Glutamatergic neuron (in vitro differentiated cells): ENCODE data around the gene ATP5F1D. TPM values are rescaled to one million over a fixed set of nuclear protein-coding genes. Genes with fewer than 3 reads are reported as not detected.

Experiments used
- DNase-seq: peaks from one replicate; pipeline ENCODE4 v3.0.0; 2022
- H3K27ac Mint-ChIP-seq: one replicate; pipeline ENCODE4 v1.8.0; 2020; ENCODE audit warnings: mild to moderate bottlenecking, mixed read lengths, inconsistent platforms; ENCODE audit not compliant: unreplicated experiment
- H3K27me3 Mint-ChIP-seq: one replicate; pipeline ENCODE4 v1.8.0; 2020; ENCODE audit warnings: mild to moderate bottlenecking, moderate library complexity, mixed read lengths, inconsistent platforms; ENCODE audit not compliant: unreplicated experiment
- H3K36me3 Mint-ChIP-seq: one replicate; pipeline ENCODE4 v1.8.0; 2020; ENCODE audit warnings: mild to moderate bottlenecking, mixed read lengths, inconsistent platforms; ENCODE audit not compliant: unreplicated experiment
- H3K4me1 Mint-ChIP-seq: one replicate; pipeline ENCODE4 v1.8.0; 2020; ENCODE audit warnings: mild to moderate bottlenecking, low read depth, mixed read lengths, inconsistent platforms; ENCODE audit not compliant: unreplicated experiment
- H3K4me3 Mint-ChIP-seq: one replicate; pipeline ENCODE4 v1.8.0; 2020; ENCODE audit warnings: mild to moderate bottlenecking, mixed read lengths, inconsistent platforms; ENCODE audit not compliant: unreplicated experiment
- H3K9me3 Mint-ChIP-seq: one replicate; pipeline ENCODE4 v1.8.0; 2020; ENCODE audit warnings: mild to moderate bottlenecking, moderate library complexity, mixed read lengths, inconsistent platforms; ENCODE audit not compliant: unreplicated experiment
- CTCF ChIP-seq: fragments of 200-600 bp; sonication (generic); IDR thresholded peaks from one replicate; pipeline ENCODE4 v1.5.0; 2021; ENCODE audit not compliant: partially characterized antibody, unreplicated experiment
- total RNA-seq: library from RNA; stranded (reverse); fragmentation: NEBNext Ultra II Directional; extraction: Animal tissue kit (Norgen Biotek cat#: 25700); gene quantifications from one replicate; pipeline ENCODE4 v1.2.1, GENCODE V29; 2021; ENCODE audit not compliant: unreplicated experiment

The ATP5F1D gene
- total RNA-seq, 1 donor from 2014 or later, result 129 TPM

- no peak for TF ChIP-seq CTCF
- Mint-ChIP-seq H3K36me3 (no peaks in the 10 kb centered on the region), H3K9me3 (peaks cover 7% of the 10 kb centered on the region), H3K27me3 (peaks cover 7% of the 10 kb centered on the region), H3K27ac (peak overlapping the region; percentile 80), H3K4me1 (peaks cover 10% of the 10 kb centered on the region), H3K4me3 (peak overlapping the region; percentile 52)
- DNase-seq, result no peak
These were observed 19.7 kb upstream of the ATP5F1D start for GRCh38 chr19:1221904-1222255.

GRCh38 chr19:1222394-1222793 lies 19.2 kb upstream of the ATP5F1D start:
- TF ChIP-seq CTCF, result peak; percentile 31
- H3K4me3 Mint-ChIP-seq, result peak overlapping the region; percentile 59
- H3K4me1 Mint-ChIP-seq, result peaks cover 7% of the 10 kb centered on the region
- H3K36me3 Mint-ChIP-seq, result no peaks in the 10 kb centered on the region
- peak; percentile 40 for DNase-seq
- peak overlapping the region; percentile 80 for H3K27ac Mint-ChIP-seq
- peaks cover 7% of the 10 kb centered on the region for H3K27me3 Mint-ChIP-seq
- peaks cover 4% of the 10 kb centered on the region for H3K9me3 Mint-ChIP-seq

- peak overlapping the region; percentile 59 for H3K4me3 Mint-ChIP-seq
- peak; percentile 25 for TF ChIP-seq CTCF
- peaks cover 6% of the 10 kb centered on the region for H3K9me3 Mint-ChIP-seq
- peak overlapping the region; percentile 78 for H3K27ac Mint-ChIP-seq
- DNase-seq, result peak; percentile 81
- peaks cover 3% of the 10 kb centered on the region for H3K27me3 Mint-ChIP-seq
- H3K4me1 Mint-ChIP-seq, result peaks cover 3% of the 10 kb centered on the region
- H3K36me3 Mint-ChIP-seq, result no peaks in the 10 kb centered on the region
These were observed 18.3 kb upstream of the ATP5F1D start for GRCh38 chr19:1223018-1223855.

GRCh38 chr19:1224047-1224825 lies 17.3 kb upstream of the ATP5F1D start:
- Mint-ChIP-seq H3K9me3 (peaks cover 7% of the 10 kb centered on the region), H3K27ac (no peak overlapping the region), H3K36me3 (no peaks in the 10 kb centered on the region), H3K4me1 (peaks cover 3% of the 10 kb centered on the region), H3K4me3 (no peak overlapping the region), H3K27me3 (peaks cover 3% of the 10 kb centered on the region)
- no peak for DNase-seq
- TF ChIP-seq CTCF, result no peak

GRCh38 chr19:1224847-1225246 lies 16.7 kb upstream of the ATP5F1D start:
- H3K4me3 Mint-ChIP-seq, result no peak overlapping the region
- peaks cover 3% of the 10 kb centered on the region for H3K4me1 Mint-ChIP-seq
- TF ChIP-seq CTCF, result no peak
- H3K36me3 Mint-ChIP-seq, result no peaks in the 10 kb centered on the region
- no peak overlapping the region for H3K27ac Mint-ChIP-seq
- no peak for DNase-seq
- H3K27me3 Mint-ChIP-seq, result peaks cover 3% of the 10 kb centered on the region
- peaks cover 7% of the 10 kb centered on the region for H3K9me3 Mint-ChIP-seq
